ENCODE measurements around the gene FLNB.

The FLNB gene

GRCh38 chr3:58135712-58136543, 127.7 kb downstream of the FLNB start:
- Histone ChIP-seq H3K4me1 (ENCODE audit: insufficient read depth, low read length) (no peaks in the 10 kb centered on the region), H3K27ac (ENCODE audit: low read depth, low read length) (no peak overlapping the region), H3K4me3 (ENCODE audit: low read length) (no peak overlapping the region), H3K9ac (ENCODE audit: low read depth, low read length) (no peak overlapping the region), H3K36me3 (ENCODE audit: insufficient read depth, low read length) (peaks cover 97% of the 10 kb centered on the region), H3K9me3 (ENCODE audit: insufficient read depth, low read depth, low read length) (no peaks in the 10 kb centered on the region), H3K27me3 (ENCODE audit: insufficient read depth, low read length) (no peaks in the 10 kb centered on the region)
- 92% methylated on average over 14 of the region's 14 CpGs for WGBS

- WGBS: 90% methylated on average over 4 of the region's 4 CpGs
These were observed 129.1 kb downstream of the FLNB start for GRCh38 chr3:58137306-58137705.

GRCh38 chr3:58141766-58142345, 133.6 kb downstream of the FLNB start:
- H3K27me3 ChIP-seq (ENCODE audit: insufficient read depth, low read length): no peaks in the 10 kb centered on the region
- no peak overlapping the region for H3K27ac ChIP-seq (ENCODE audit: low read depth, low read length)
- H3K9me3 ChIP-seq (ENCODE audit: insufficient read depth, low read depth, low read length): no peaks in the 10 kb centered on the region
- H3K9ac ChIP-seq (ENCODE audit: low read depth, low read length): no peak overlapping the region
- 94% methylated on average over 12 of the region's 12 CpGs for WGBS
- H3K4me3 ChIP-seq (ENCODE audit: low read length): no peak overlapping the region
- no peaks in the 10 kb centered on the region for H3K4me1 ChIP-seq (ENCODE audit: insufficient read depth, low read length)
- H3K36me3 ChIP-seq (ENCODE audit: insufficient read depth, low read length): peaks cover 97% of the 10 kb centered on the region

More at GRCh38 chr3:58137306-58137705, 129.1 kb downstream of the FLNB start:
- no peaks in the 10 kb centered on the region for H3K9me3 ChIP-seq (ENCODE audit: insufficient read depth, low read depth, low read length)
- H3K4me1 ChIP-seq (ENCODE audit: insufficient read depth, low read length): no peaks in the 10 kb centered on the region
- no peak overlapping the region for H3K9ac ChIP-seq (ENCODE audit: low read depth, low read length)
- peaks cover 97% of the 10 kb centered on the region for H3K36me3 ChIP-seq (ENCODE audit: insufficient read depth, low read length)
- H3K27ac ChIP-seq (ENCODE audit: low read depth, low read length): no peak overlapping the region
- H3K27me3 ChIP-seq (ENCODE audit: insufficient read depth, low read length): no peaks in the 10 kb centered on the region
- no peak overlapping the region for H3K4me3 ChIP-seq (ENCODE audit: low read length)

- 94% methylated on average over 9 of the region's 9 CpGs for WGBS
- H3K27ac ChIP-seq (ENCODE audit: low read depth, low read length): no peak overlapping the region
- peaks cover 97% of the 10 kb centered on the region for H3K36me3 ChIP-seq (ENCODE audit: insufficient read depth, low read length)
These were observed 135.3 kb downstream of the FLNB start for GRCh38 chr3:58143417-58144055.

GRCh38 chr3:58144478-58145325, 136.5 kb downstream of the FLNB start:
- no peaks in the 10 kb centered on the region for H3K27me3 ChIP-seq (ENCODE audit: insufficient read depth, low read length)
- no peak overlapping the region for H3K9ac ChIP-seq (ENCODE audit: low read depth, low read length)
- no peaks in the 10 kb centered on the region for H3K4me1 ChIP-seq (ENCODE audit: insufficient read depth, low read length)
- no peak overlapping the region for H3K4me3 ChIP-seq (ENCODE audit: low read length)
- 99% methylated on average over 6 of the region's 7 CpGs for WGBS
- H3K27ac ChIP-seq (ENCODE audit: low read depth, low read length): no peak overlapping the region
- no peaks in the 10 kb centered on the region for H3K9me3 ChIP-seq (ENCODE audit: insufficient read depth, low read depth, low read length)
- H3K36me3 ChIP-seq (ENCODE audit: insufficient read depth, low read length): peaks cover 97% of the 10 kb centered on the region

More at GRCh38 chr3:58143417-58144055, 135.3 kb downstream of the FLNB start:
- Histone ChIP-seq H3K4me3 (ENCODE audit: low read length) (no peak overlapping the region), H3K9me3 (ENCODE audit: insufficient read depth, low read depth, low read length) (no peaks in the 10 kb centered on the region), H3K27me3 (ENCODE audit: insufficient read depth, low read length) (no peaks in the 10 kb centered on the region), H3K4me1 (ENCODE audit: insufficient read depth, low read length) (no peaks in the 10 kb centered on the region), H3K9ac (ENCODE audit: low read depth, low read length) (no peak overlapping the region)

GRCh38 chr3:58148049-58148448, 139.8 kb downstream of the FLNB start:
- Histone ChIP-seq H3K4me3 (ENCODE audit: low read length) (no peak overlapping the region), H3K36me3 (ENCODE audit: insufficient read depth, low read length) (peaks cover 100% of the 10 kb centered on the region), H3K9me3 (ENCODE audit: insufficient read depth, low read depth, low read length) (no peaks in the 10 kb centered on the region), H3K9ac (ENCODE audit: low read depth, low read length) (no peak overlapping the region), H3K27me3 (ENCODE audit: insufficient read depth, low read length) (no peaks in the 10 kb centered on the region), H3K27ac (ENCODE audit: low read depth, low read length) (no peak overlapping the region), H3K4me1 (ENCODE audit: insufficient read depth, low read length) (no peaks in the 10 kb centered on the region)
- 94% methylated on average over 9 of the region's 9 CpGs for WGBS

GRCh38 chr3:58150130-58150809, 142.0 kb downstream of the FLNB start:
- Histone ChIP-seq H3K4me1 (ENCODE audit: insufficient read depth, low read length) (no peaks in the 10 kb centered on the region), H3K9ac (ENCODE audit: low read depth, low read length) (no peak overlapping the region), H3K27ac (ENCODE audit: low read depth, low read length) (no peak overlapping the region), H3K9me3 (ENCODE audit: insufficient read depth, low read depth, low read length) (no peaks in the 10 kb centered on the region), H3K4me3 (ENCODE audit: low read length) (no peak overlapping the region), H3K27me3 (ENCODE audit: insufficient read depth, low read length) (no peaks in the 10 kb centered on the region), H3K36me3 (ENCODE audit: insufficient read depth, low read length) (peaks cover 100% of the 10 kb centered on the region)
- whole genome bisulfite sequencing: 93% methylated on average over 14 of the region's 14 CpGs

GRCh38 chr3:58150810-58151199, 142.6 kb downstream of the FLNB start:
- Histone ChIP-seq H3K4me1 (ENCODE audit: insufficient read depth, low read length) (no peaks in the 10 kb centered on the region), H3K4me3 (ENCODE audit: low read length) (no peak overlapping the region), H3K9me3 (ENCODE audit: insufficient read depth, low read depth, low read length) (no peaks in the 10 kb centered on the region), H3K36me3 (ENCODE audit: insufficient read depth, low read length) (peaks cover 100% of the 10 kb centered on the region), H3K27me3 (ENCODE audit: insufficient read depth, low read length) (no peaks in the 10 kb centered on the region), H3K27ac (ENCODE audit: low read depth, low read length) (no peak overlapping the region), H3K9ac (ENCODE audit: low read depth, low read length) (no peak overlapping the region)
- 95% methylated on average over 13 of the region's 13 CpGs for WGBS

- no peaks in the 10 kb centered on the region for H3K9me3 ChIP-seq (ENCODE audit: insufficient read depth, low read depth, low read length)
- no peaks in the 10 kb centered on the region for H3K27me3 ChIP-seq (ENCODE audit: insufficient read depth, low read length)
- WGBS: 99% methylated on average over 3 of the region's 3 CpGs
- no peak overlapping the region for H3K9ac ChIP-seq (ENCODE audit: low read depth, low read length)
- H3K4me1 ChIP-seq (ENCODE audit: insufficient read depth, low read length): no peaks in the 10 kb centered on the region
- peaks cover 99% of the 10 kb centered on the region for H3K36me3 ChIP-seq (ENCODE audit: insufficient read depth, low read length)
- no peak overlapping the region for H3K27ac ChIP-seq (ENCODE audit: low read depth, low read length)
- H3K4me3 ChIP-seq (ENCODE audit: low read length): no peak overlapping the region
These were observed 143.4 kb downstream of the FLNB start for GRCh38 chr3:58151637-58152036.

GRCh38 chr3:58152225-58153015, 144.2 kb downstream of the FLNB start:
- no peaks in the 10 kb centered on the region for H3K9me3 ChIP-seq (ENCODE audit: insufficient read depth, low read depth, low read length)
- no peak overlapping the region for H3K9ac ChIP-seq (ENCODE audit: low read depth, low read length)
- no peak overlapping the region for H3K27ac ChIP-seq (ENCODE audit: low read depth, low read length)
- WGBS: 93% methylated on average over 17 of the region's 17 CpGs
- no peaks in the 10 kb centered on the region for H3K4me1 ChIP-seq (ENCODE audit: insufficient read depth, low read length)
- H3K4me3 ChIP-seq (ENCODE audit: low read length): no peak overlapping the region
- H3K36me3 ChIP-seq (ENCODE audit: insufficient read depth, low read length): peaks cover 99% of the 10 kb centered on the region
- H3K27me3 ChIP-seq (ENCODE audit: insufficient read depth, low read length): no peaks in the 10 kb centered on the region

All from HUES64 (cell line).